ENCODE data around the gene P2RY14.

The P2RY14 gene

DNA sequence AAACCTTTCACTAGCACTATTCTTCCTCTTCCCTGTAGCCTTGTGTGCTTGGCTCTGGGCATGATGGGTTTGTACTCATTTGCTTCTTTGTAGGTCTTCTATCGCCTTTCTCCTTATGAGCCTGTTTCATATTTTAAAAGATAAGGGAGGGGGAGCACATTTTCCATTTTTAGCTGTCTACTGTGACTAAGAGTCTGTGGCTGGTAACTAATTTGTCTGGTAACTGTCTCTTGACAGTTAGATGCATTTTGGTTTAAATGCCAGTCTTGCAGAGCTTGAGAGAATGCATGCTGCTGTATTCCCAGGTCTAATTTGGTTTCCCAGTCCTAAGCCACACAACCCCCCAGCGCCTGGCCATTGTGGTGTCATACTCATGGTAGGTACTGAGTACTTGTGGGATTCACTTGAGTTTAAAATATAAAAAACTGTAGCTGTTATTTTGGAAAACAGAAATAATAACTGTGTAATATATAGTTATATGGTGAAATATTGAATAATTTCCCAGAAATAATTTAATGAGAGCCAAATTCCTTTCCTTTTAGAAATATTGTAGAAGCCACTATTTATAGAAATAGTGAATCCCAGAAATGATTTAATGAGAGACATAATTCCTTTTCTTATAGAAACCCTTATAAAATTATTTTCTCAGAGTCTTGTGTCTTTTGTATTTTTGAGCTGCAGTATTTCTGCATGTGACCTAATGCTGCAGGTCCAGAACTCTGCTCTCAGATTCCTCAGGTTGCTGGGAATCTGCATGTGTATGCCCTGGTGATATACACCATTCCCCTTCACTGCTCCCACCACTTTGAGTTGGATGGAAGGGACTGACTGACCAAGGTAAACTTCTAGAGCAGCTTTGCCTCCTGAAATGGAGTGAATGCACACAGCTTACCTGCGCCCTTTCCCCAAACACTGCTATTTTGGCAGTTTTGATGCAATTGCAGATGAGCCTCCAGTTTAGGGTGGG, 61.4 kb downstream of the P2RY14 start:
- peak; percentile 72 for DNase-seq (ENCODE audit: low read depth)

GRCh38 chr3:151214459-151214858, 63.9 kb downstream of the P2RY14 start:
- DNase-seq (ENCODE audit: low read depth): no peak

GRCh38 chr3:151213881-151214280, 64.5 kb downstream of the P2RY14 start:
- no peak for DNase-seq (ENCODE audit: low read depth)

DNA sequence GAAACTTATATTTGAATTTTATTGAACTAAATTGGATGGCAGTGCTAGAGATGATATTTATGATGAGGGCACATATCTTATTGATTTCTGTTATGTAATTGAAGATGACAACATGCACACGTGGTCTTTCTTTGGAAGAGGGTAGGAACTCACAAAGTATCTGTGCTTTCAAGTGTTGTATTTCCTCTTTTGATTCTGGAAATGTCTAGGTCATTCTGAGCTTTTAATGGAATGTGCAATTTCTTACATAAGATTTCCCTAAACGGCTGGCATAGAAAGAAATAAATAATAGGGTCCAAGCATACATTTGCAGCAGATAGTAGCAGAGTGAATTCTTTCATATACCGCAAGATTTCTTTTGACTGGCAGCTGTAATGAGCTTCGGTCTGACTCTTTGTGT, 65.2 kb downstream of the P2RY14 start:
- DNase-seq (ENCODE audit: low read depth): no peak

DNA sequence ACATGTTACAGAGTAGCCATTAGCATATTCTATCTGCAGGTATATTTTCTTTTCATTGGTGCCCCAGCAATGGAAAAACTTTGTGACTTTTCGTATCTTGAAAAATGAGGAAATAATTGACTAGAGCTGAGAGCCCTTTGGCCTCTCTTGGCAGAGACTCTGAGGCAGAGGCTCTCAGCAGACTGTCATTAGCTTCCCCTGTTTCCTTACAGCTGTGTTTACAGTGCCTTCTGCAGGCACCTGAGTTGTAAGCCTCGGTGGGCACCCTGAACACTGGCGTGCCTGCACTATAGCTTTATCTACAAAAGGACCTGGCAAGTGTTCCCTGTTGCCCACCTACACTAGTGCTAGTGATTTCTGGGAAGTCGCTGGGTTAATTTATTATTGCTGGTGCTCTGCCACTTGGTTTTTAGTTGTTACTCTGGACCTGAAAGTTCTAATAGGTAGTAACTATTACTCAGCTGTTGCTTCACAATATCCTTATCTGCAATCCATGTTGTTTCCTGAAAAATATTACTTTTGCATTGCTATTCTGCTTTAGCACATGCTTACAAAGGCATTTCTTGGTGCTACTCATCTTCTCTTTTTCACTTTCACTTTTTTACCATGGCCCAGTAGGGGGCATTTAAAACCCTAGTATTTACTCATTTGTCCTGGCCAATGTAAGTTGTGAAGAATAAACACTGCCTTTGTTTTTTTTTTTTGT, 67.5 kb downstream of the P2RY14 start:
- DNase-seq (ENCODE audit: low read depth): no peak

- DNase-seq (ENCODE audit: low read depth): no peak
Observed at GRCh38 chr3:151209654-151210053, 68.7 kb downstream of the P2RY14 start.

- DNase-seq (ENCODE audit: low read depth): no peak
Observed at GRCh38 chr3:151206201-151206600, 72.1 kb downstream of the P2RY14 start.

DNA sequence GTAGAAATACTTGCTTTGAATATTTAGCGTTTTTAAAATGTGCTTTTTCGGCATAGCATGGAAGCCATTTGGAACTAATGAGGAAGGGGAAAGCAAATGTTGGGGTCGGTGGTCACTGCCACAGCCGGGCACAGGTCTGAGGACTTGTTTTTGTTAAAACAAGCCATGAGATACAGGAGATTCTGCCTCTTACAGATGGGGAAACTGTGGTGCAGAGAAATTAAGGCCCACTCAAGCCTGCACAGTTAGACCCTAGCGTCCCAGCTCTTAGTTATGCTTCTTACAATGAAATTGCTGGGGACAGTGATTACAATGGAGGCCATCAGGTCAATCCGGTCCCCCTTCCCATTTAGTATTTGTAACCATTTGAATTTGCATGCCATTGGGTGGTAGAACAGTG, 72.9 kb downstream of the P2RY14 start:
- no peak for DNase-seq (ENCODE audit: low read depth)

DNA sequence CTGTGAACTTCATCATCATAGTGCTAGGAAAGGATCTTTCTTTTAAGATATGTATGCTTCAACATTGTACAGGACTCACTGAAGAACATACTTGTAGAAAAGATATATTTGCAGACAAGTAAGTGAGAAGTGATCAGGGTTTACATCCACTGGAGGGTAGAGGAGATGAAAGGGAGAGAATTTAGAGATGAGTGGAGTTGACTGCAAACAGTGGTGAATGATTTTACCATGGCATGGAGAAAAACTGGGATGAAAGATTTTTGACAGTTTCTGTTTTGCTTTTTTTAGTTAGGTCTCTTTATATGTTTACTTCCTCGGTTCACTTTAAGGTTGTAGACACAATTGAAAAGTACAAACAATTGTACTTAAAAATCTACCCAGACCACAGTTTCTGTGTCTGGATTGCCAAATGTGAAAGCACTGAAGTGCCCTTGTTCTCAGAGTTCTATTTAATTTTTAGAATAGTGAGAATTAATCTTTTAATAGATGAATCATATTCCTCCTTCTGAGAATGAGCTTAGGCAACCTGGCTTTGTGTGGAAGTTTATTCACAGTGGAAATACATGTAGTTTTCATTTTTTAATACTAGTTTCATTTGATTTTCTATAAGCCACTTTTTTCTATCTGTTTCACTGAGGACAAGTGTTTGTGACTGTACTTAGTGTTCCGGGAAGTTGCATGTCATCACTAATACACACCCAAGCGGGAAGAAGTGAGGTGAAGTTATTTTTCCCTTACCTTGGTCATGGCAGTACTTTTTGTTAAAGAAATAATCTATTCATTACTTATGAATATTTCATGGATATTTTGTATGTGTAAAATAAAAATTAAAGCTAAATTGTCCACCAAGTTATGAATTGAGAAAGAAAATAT, 73.6 kb downstream of the P2RY14 start:
- no peak for DNase-seq (ENCODE audit: low read depth)

DNA sequence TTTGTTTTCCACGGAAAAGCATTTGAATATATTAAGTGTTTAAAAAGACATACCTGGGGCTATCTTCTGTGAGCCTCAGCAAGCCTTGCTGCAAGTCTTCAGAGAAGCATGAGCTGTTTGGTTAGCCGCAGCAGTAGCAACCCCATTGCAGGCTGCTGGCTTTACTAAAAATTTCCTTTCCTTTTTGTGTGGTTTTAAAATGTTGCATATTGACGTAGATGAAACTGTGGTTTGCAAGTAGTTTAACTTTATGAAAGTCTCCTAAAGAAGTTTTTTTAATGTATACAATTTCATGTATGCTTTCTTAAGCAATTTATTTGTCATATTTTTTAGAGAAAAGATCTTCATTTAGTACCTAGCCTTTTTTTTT, 75.3 kb downstream of the P2RY14 start, which contains the start of gene GPR171:
GPR171 (minus strand) TSS at position 166 of the 370 bp plus-strand sequence. CDS start 3,830 bp downstream, outside the sequence.
- DNase-seq (ENCODE audit: low read depth): no peak

DNA sequence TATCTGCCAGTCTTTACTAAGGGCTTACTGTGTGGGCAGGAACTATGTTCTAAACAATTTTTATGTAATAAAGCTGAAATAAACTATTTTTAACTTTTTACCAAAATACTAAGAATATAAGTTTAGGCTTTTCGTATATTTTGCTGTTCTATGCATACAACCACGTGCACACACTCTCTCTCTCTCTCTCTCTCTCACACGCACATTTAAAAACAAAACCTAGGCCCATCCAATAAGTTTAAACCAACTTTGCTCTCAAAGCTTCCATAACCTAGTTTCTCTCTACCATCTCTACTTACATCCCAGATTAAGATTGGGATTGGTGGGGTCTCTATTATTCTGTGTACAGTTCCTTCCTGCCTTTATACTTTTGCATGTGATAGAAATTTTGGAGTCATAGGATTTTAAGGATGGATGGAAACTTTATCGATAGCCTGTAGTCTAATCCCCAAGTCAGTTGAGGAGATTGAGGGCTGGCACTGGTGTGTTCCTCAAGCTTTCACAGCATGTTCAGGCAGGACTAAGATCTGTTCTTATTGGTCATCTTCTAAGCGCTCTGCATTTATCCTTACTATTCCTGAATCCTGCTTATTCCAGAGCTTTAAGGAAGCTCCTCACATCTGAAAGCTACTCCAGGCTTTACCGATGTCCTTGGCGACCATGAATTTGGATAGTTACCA, 77.2 kb downstream of the P2RY14 start:
- no peak for DNase-seq (ENCODE audit: low read depth)

GRCh38 chr3:151200586-151200985, 77.8 kb downstream of the P2RY14 start:
- no peak for DNase-seq (ENCODE audit: low read depth)

DNA sequence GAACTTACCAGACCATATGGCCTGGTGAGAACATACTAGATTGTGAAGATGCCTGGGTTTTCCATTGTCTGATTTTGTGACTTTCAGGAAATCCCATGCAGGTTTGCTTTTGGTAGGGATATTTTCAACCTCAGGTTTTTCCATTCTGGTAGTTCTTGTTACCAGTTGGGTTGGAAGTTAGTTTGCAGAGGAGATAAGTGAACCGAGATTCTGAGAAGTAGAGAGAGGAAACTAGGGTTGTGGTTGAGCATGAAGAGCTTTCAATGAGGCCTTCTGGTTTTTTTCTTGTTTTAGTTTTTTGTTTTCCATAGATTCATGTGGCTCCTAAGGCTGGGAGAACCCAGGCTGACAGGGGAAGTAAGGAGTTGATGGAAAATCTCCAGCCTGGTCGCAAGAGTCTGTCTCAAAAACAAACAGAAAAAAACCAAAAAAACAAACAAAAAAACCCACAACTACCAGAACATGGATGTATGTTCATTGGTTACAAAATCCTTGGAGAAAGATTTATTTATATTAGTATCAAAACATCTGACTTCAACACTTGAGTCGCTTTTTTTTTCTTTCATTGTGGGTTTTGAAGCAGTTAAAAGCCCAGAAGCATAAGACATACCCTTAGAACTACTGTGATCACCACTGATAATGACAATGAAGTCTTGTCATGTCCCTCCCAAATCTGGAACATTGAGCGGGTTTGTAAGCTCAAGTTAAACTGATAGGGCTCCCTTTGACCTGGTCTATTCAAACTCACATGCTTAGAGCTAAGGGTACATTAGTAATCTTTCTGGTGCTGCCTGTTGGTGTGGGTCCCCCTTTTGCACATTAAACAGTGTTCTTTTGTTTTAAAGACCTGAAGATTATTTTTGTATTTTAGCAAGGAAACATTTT, 78.5 kb downstream of the P2RY14 start:
- no peak for DNase-seq (ENCODE audit: low read depth)

- DNase-seq (ENCODE audit: low read depth): no peak
Observed at GRCh38 chr3:151198849-151199248, 79.5 kb downstream of the P2RY14 start.

- peak; percentile 29 for DNase-seq (ENCODE audit: low read depth)
Observed at GRCh38 chr3:151197981-151198767, 80.2 kb downstream of the P2RY14 start.

- no peak for DNase-seq (ENCODE audit: low read depth)
Observed at GRCh38 chr3:151197228-151197627, 81.1 kb downstream of the P2RY14 start.

GRCh38 chr3:151196434-151196833, 81.9 kb downstream of the P2RY14 start:
- DNase-seq (ENCODE audit: low read depth): no peak

DNA sequence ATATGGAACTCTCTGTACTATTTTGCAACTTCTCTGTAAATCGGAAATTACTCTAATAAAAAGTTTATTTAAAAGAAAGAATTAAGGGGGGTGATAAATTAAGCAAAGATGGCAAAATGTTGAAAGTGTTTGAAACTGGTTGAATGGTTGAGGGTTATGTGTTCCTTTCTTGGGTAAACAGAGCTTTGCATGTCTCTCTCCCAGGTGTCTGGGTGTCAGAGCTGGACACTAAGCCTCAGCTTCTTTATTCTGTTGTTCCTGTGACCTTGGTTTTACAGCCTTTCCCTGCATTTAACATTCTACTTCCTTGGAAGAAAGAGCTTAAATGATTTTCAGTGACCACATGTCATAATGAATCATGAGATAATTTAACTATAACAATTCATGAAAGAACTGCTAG, 82.5 kb downstream of the P2RY14 start:
- DNase-seq (ENCODE audit: low read depth): no peak

DNA sequence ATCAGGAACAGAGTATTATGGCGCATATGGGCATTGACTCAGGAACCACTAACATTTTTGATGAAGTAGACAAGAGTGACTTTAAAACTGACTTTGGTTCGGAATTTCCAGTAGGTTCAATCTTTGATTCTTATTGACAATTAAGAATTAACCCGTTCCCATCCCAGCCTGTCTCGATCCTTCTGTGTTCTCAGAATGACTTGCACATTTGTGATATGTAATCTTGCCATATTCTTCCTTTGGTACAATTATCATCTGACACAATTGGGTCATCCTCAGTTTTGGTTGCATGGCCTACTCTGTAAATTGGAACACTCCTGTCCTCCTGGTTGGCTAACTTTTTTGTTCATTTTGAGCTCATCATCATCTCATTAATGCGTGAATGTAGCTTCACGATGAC, 85.8 kb downstream of the P2RY14 start:
- DNase-seq (ENCODE audit: low read depth): no peak

- no peak for DNase-seq (ENCODE audit: low read depth)
Observed at GRCh38 chr3:151191095-151191494, 87.2 kb downstream of the P2RY14 start.

Measured in EH (cell line).